GM21576 (cell line): ENCODE results near the gene PARP3.

Experiments used
- ATAC-seq: cut with Tn5 transposase; IDR thresholded peaks from one replicate; pipeline ENCODE4 v1.9.1; 2021; ENCODE audit warnings: mild to moderate bottlenecking, moderate library complexity; ENCODE audit not compliant: unreplicated experiment

PARP3 gene

DNA sequence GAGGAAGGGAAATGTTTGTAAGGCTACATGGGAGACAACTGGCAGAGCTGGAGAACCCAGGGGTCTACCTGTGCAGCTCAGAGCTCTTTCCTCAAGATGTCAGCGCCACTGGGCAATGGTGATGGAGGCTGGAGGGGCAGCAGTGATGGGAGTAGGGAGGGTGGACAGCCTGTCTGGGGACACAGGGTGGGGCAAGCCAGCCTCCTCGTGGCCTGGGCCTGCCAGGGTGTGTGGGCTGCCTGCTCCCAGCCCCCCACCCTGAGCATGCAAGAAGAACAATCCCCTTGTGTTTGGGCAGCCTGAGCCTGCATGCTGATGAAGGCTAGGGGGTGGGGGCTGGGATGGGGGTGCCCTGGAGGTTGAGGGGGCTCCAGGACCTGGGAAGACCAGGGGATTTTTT, 23.9 kb downstream of the PARP3 start:
- ATAC-seq: no peak

DNA sequence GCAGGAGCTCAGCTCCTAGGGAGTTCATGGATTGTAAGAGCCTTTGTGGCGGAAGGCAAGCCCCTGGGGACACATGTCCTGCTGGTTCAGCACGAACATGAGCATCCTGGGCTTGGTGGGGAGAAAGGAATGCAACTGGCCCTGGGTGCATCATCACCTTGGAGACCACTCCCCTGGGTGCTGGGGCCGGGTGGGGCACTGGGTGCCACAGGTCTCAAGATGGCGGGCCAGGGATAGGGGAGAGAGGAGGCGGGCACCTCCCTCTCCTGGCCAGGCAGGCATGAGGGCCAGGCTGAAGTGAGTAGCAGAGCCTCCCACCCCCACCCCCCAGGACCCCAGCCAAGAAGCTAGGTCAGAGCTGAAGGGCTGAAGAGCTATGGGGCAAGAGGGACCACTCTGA, 24.3 kb downstream of the PARP3 start:
- ATAC-seq: no peak

DNA sequence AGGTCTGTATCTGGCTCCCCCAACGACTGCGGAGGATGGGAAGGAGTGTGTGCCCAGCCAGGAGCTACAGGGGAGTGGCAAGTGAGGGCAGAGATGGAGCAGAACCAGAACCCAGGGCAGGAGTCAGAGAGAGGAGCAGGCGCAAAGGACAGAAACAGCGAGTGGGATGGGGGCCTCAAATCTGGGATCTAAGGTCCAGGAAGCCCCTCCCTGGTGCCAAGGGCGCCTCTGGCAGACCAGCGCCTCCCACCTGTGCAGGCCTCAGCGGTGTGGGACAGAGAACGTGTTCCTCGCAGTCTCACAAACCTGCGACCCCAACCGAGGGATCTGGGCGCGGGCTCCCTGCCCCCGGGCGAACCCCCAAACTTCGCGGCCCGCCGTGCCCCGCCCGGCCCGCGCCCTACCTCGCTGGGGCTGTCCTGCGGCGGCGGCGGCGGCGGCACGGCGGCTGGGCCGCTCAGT, 24.8 kb downstream of the PARP3 start:
- peak; percentile 8 for ATAC-seq

DNA sequence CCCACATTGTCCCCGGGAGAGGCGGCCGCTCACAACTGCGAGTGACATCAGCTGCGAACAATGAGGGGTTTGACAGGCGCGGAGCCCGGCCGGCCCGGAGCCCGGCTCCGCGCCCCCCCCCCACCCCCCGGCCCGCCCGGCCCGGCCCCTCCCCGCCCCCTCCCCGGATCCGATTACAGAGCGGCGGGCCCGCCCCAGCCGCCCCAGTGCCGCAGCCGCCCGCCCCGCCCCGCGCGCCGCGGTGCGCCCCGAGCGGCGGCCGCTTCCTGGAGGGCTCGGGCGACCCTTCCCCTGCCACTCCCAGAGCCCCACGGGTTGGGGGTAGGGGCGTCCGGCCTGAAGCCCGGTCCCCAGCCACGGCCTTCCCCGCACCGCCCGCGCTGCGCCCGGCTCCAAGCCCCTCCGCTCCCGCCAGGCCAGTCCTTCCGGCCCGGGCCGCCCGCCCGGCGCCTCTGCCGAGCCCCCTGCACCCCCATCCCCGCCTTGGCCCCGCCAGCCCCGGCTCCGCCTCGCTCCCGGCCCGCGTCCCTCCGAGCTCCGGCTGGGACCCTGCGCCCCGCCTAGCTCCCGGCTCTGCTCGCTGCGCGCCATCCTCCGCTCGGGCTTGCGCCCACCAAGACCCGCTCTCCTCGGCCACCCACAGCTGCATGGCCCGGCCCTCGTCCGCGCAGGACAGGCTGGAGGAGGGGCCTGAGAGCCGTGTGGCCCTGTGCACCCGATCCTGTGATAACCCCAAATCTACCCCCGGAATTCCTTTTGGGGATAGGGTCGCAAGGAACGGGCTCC, 25.4 kb downstream of the PARP3 start, which contains the start of gene PCBP4:
Gene PCBP4 (minus strand): TSS at position 71 of the 786 bp plus-strand sequence. CDS start 6,214 bp downstream, outside the sequence.
- ATAC-seq: peak; percentile 32

DNA sequence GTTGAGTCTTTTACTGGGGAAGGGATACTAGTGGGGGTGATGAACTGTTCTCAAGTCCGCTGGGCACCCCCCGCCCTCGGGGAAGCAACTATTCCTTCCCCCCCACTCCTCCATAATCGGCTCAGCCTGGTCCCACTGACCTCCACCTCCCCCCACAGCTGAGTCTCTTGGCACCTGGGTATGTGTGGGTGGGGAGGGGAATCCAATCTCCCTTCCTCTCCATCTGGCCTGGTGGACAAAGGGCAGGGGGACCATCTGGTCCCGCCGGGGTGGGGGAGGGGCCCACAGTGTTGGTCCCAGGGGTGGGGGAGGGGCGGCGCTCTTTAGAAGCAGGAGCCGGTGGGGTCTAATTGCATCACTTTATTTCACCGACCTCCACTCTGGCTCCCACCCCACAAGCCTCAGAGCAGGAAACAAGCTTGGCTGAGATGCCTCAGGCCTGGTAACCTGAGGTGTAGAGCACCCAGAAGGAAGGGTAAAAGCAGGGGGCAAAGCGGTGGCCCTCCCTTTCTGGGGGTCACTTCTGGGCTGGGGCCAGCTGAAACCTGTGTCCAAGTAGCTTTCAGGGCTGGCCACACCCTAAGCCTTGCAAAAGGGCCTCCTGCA, 26.1 kb downstream of the PARP3 start:
- ATAC-seq: no peak

DNA sequence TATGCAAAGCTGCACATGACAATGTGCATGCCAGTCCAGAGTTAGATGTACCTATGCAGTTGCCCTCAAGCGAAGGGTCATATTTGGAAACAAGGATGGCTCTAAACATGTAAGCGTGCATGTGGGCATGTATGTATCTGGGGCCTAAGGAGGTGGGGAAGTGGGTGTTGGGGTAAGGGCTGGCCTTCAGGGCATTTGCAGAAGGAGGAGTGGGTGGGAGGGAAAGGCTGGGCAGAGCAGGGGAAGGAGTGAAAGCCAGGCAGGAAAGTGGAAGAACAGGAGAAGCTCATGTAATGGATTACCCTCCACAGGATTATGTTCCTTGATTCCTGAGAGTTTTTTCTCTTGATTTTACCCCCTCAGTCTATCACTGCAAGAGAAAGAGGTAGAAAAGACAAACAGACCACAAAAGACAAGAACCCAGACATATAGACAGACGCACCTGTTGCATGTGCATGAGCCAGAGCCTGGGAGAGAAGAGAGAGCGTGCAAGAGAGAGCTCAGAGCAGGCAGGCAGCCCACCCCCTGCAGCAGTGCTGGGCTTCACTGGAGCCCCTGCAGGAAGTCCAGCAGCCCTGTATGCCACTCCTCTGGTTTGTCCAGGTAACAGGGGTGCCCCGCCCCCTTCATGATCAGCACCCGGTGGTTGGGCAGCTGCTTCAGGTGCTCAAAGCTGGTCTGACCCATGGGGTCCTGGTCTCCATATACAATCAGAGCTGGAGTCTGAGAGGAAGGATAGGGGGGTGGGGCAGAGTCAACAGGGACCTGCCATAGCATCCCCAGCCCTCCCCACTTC, 26.9 kb downstream of the PARP3 start:
- ATAC-seq: no peak

DNA sequence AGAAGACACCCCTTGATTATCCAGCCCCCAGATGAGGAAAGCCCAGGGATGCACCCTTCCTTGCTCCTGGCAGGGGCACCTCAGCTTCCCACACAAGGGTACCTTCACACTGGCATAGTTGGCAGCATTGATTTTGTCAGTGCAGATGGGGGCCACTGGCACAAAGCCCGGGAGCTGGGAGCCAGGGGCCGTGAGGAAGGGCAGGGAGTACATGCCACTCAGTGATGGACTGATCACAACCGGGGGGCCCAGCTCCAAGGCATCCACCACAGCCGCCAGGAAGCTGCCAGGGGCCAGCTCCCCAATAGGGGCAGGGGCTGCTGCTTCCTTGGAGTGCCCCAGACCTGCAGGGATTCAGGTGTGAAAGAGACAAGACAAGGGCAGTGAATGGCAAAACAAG, 27.7 kb downstream of the PARP3 start:
- ATAC-seq: no peak

DNA sequence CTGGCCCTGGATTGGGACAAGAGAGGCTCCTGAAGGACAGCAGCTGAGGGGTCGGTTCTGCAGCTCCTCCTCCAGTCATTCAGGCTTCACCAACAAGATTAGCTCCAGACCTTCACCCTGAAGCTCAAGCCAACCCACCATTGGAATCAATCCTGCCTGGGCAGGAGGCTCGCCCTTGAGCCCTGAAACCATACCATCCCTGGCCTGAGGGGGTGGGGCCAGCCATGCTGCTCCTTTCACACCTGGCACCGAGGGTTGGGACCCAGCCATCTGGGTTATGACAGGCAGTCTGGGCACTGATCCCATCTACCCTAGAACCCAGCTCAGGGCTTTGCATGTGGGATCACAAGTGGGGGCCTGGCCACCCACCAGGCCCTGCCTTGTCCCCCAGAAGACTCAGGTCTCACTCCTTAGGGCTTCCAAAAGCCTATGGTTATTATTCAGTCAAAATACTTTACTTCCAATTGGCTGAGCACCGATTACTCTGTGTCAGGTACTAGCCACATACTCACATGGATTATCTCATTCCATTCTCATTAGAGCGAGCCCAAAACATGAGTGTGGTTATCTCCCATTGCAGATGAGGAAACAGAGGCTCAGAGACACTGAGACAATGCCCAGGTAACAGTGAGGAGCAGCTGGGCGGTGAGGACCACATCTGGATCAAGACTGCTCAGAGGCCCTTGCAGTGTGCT, 28.6 kb downstream of the PARP3 start:
- ATAC-seq: no peak

DNA sequence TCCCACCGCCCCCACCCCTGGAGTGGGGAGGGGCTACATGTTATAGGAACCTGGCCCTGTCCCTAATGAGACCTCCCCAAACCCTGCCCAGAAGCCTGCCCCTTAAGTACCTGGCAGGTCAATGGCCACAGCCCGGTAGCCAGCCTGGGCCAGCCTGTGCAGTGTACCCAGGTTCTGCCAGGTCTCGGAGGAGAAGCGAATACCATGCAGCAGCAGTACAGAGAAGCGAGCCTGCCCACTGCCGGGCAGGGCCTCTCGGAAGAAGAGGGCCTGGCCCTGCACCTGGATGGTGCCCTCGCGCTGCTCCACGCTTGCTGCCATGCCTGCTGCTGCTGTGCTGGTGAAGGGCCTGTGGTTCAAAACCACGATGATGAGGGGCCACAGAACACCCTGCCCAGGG, 29.2 kb downstream of the PARP3 start:
- no peak for ATAC-seq

DNA sequence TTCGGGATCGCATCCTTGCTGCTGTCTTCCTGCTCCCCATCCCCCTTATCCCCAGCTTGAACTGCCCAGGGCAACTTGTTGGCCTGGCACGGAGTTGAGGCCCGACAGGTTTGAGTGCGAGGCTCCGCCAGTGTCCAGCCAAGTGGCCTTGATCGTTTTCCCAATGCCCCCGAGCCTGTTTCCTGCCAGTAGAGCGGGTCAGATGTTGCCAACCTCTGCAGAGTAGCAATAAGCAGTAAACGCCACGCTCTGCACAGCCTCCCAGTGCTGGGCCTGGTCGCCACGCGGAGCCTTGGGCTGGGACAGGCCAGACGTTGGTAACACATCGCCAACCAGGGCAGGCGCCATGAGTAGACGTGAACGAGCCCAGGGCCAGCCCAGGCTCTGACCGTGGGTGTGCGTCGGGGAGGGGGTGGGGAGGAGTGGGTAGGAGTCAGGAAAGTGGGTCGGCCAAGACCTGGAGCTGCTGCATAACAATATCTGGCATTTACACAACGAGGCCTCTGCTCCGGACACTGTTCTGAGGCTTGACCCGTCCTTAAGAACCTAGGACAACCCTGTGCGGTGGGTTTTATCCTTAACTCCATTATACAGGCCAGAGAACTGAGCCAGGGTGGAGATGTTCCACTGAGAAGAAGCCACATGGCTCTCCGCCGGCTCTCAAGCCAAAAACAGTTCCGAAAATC, 32.3 kb downstream of the PARP3 start:
- peak; percentile 11 for ATAC-seq

DNA sequence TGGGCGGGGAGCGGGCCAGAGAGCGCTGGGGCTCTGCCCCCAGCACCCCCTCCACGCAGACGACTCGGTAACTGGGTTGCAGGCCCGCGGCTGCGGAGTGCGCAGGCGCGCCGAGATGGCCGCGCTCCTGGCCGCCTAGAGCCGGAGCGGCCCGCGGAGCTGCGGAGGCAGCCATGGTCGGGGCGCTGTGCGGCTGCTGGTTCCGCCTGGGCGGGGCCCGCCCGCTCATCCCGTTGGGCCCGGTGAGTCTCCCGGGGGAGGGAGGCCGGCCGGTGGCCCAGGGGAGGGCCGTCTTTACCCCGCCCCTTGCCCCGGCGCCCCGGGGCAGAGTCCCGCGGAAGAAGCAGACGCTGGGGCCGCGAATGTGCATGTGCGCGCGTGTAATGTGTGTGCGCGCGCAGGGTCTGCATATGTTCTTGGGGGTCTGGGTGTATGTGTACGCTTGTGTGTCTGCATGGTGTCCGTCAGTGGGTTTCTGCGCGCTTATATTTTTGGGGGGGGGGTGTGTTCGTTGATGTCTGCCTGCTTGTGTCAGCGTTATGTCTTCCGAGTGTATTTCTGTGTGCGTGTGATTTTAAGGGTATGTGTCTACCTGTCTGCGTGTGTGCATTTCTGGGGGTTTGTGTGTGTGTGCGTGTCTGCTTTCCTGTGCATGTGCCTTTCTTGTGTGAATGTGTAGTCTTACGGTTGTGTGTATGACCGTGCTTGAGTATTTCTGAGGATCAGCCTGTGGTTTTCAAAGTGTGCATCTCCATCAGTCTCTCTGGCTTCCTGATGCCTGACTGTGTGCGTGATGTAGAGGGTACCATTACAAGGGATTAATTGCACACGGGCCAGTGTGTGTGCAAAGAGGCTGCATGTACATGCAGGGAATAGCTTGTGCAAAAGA, 33.0 kb downstream of the PARP3 start, which contains the start of gene ABHD14A:
Gene ABHD14A (plus strand): TSS at position 102 of the 889 bp plus-strand sequence. CDS start 72 bp downstream, at position 174.
- peak; percentile 47 for ATAC-seq

DNA sequence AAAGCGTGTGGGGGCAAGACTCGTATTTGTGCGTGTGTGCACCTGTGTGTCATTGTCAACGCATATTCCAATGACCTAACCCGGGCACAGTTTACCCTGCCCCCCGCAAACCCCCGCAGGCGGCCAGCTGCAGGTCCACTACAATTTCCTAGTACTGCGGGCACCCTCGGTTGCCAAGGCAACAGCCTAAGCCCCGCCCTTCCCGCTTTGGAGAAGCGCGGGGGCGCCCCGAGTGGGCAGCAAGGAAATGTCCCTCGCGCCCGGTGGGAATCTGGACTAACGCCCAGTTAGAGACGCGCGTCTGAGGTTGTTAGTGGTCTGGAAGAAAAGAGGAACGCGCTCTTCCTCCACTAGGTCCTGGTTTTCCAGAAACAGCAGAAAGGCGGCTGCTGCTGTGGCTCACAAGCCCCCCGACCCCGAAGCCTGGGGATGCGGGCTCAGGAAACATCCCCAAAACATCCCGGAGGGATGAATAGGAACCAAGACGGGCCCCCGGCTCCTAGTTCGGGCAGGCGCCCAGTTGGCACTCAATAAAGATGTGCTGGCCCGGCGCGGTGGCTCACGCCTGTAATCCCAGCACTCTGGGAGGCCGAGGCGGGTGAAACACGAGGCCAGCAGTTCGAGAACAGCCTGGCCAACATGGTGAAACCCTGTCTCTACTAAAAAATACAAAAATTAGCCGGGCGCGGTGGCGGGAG, 33.8 kb downstream of the PARP3 start:
- ATAC-seq: no peak

DNA sequence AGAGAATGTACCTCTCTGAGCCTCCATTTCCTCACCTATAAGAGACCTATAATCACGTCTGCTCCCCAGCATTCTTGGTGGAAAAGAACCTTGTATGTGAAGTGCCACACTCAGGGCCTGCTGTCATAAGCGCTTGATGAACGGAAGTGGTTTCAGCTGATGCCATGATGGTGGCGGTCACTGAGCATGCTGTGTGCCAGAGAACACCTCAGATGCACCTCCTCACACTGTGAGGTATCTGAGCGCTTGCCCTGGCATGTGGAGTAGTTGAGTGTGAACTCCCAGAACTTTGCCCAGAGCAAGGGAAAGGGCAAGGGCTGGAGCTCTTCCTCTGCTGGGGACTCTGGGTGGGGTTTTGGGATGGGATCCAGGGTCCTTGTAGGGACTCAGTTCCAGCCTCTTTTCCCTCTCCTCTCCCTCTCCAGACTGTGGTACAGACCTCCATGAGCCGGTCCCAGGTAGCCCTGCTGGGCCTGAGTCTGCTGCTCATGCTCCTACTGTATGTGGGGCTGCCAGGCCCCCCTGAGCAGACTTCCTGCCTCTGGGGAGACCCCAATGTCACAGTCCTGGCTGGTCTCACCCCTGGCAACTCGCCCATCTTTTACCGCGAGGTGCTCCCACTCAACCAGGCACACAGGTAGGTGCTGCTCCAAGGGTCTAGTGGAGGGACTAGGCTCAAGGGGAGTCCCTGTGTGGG, 35.4 kb downstream of the PARP3 start:
- ATAC-seq: no peak

DNA sequence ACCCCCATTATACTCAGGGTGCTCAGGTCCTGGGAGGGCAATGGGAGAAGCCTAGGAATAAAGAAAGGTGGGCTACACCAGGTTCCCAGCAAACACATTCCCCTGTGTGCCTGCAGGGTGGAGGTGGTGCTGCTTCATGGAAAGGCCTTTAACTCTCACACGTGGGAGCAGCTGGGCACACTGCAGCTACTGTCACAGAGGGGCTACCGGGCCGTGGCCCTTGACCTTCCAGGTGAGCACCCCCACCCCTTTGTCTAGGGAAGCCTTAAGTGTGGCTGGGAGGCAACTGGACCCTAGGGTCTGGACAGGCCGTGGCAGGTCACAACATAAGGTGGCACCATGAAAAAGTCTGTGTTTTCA, 36.0 kb downstream of the PARP3 start:
- ATAC-seq: no peak

DNA sequence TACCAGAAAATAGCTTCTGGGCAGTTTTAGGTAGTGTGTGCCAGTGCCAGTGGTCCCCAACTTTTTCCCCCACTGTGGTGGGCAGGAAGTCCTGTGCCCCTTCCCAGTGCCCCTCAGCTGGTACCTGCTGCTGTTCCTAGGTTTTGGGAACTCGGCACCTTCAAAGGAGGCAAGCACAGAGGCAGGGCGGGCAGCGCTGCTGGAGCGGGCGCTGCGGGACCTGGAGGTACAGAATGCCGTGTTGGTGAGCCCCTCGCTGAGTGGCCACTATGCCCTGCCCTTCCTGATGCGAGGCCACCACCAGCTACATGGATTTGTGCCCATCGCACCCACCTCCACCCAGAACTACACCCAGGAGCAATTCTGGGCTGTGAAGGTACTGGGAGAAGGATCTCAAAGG, 38.1 kb downstream of the PARP3 start:
- no peak for ATAC-seq

DNA sequence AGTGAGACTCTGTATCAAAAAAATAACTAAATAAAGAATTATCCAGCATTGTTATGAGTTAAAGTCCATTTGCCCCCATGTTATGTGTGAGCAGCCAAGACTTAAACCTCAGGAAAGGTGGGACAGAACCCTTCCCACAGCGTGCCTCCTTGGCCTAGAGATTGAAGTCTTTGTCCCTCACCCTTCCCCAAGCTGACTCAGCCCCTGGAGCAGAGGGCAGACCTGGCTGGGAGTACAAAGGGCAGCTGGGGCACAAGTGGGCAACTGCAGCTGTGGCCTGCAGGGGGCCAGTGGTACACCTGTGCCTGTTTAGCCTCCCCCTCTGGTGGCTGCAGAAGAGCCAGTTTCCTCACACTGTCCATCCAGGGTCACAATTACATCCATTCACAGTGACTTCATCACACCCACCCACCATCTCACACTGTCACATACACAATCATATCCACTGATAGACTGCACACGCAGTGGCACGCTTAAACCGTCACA, 40.2 kb downstream of the PARP3 start:
- ATAC-seq: peak; percentile 52

DNA sequence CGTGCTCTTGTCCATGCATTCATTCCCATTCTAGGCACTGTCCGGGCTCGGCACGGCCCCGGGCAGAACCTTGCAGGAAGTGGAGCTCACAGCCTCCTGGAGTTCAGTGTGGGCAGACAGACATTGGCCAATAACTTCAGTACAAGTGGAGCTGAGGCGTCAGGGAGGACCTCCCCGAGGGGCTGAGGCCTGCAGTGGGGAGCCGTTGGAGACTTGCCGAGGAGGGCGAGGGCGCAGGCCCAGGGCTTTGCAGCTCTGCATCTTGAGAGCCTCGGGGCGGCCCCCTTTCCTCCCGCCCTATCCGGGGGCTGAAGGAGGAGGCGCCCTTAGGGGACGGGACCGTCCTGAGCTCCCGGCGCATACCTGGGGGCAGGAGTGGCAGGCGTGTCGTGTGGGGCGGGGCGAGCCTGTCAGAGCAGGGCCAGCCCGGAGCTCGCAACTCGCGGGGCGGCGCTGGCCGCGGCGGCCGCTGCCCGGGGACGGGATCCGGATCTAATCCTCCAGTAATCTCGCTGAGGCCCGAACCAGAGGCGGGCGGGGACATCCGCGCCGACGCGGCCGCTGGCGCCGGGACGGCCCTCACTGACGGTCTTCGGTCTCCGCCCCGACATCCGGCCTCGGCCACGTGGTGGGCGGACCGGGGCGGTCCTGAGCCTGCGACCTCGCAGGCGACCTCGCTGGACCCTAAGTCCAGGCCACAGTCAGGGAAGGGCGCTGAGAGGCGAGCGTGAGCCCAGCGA, 40.8 kb downstream of the PARP3 start, which contains the start of gene ACY1:
Gene ACY1 (plus strand): TSS at position 698 of the 740 bp plus-strand sequence. CDS start 530 bp downstream, outside the sequence.
- ATAC-seq: peak; percentile 75
